Endodermal cell (in vitro differentiated cells): Measurements from ENCODE around the gene OPA1. TPM values are rescaled to one million over a fixed set of nuclear protein-coding genes. Genes with fewer than 3 reads are reported as not detected.

Experiments used
- DNase-seq: peaks from one replicate; pipeline ENCODE4 v3.0.0-alpha.2; 2017
- H3K27ac ChIP-seq: 2 replicates; pipeline ENCODE4 v1.5.1; 2013; ENCODE audit warnings: mild to moderate bottlenecking, low read depth, low read length, moderate library complexity
- H3K27me3 ChIP-seq: 2 replicates; pipeline ENCODE4 v1.6.1; 2013; ENCODE audit warnings: mild to moderate bottlenecking, low read length, moderate library complexity; ENCODE audit not compliant: insufficient read depth, control insufficient read depth, poor library complexity, severe bottlenecking
- H3K36me3 ChIP-seq: 2 replicates; pipeline ENCODE4 v1.7.0; 2013; ENCODE audit warnings: mild to moderate bottlenecking, low read length, moderate library complexity; ENCODE audit not compliant: control insufficient read depth, insufficient read depth
- H3K4me1 ChIP-seq: one replicate; pipeline ENCODE4 v1.7.0; 2013; ENCODE audit warnings: low read length; ENCODE audit not compliant: control insufficient read depth, insufficient read depth
- H3K4me3 ChIP-seq: 2 replicates; pipeline ENCODE4 v1.5.1; 2013; ENCODE audit warnings: mild to moderate bottlenecking, low read length, moderate library complexity
- H3K9ac ChIP-seq: 2 replicates; pipeline ENCODE4 v1.6.1; 2013; ENCODE audit warnings: mild to moderate bottlenecking, low read length, moderate library complexity; ENCODE audit not compliant: poor library complexity, severe bottlenecking; ENCODE audit errors: extremely low read depth
- H3K9me3 ChIP-seq: 2 replicates; pipeline ENCODE4 v1.6.1; 2013; ENCODE audit warnings: mild to moderate bottlenecking, low read length, moderate library complexity; ENCODE audit not compliant: control insufficient read depth
- H3K27ac Mint-ChIP-seq: 2 replicates; pipeline ENCODE4 v1.8.0; 2020; ENCODE audit warnings: mixed read lengths
- H3K27me3 Mint-ChIP-seq: 2 replicates; pipeline ENCODE4 v1.8.0; 2021; ENCODE audit warnings: mild to moderate bottlenecking, mixed read lengths; ENCODE audit not compliant: insufficient read depth
- H3K36me3 Mint-ChIP-seq: 2 replicates; pipeline ENCODE4 v1.8.0; 2020; ENCODE audit warnings: low read depth, mixed read lengths
- H3K4me1 Mint-ChIP-seq: 2 replicates; pipeline ENCODE4 v1.8.0; 2020; ENCODE audit warnings: mixed read lengths
- H3K4me3 Mint-ChIP-seq: 2 replicates; pipeline ENCODE4 v1.8.0; 2020; ENCODE audit warnings: mild to moderate bottlenecking, moderate library complexity, mixed read lengths
- H3K9me3 Mint-ChIP-seq: 2 replicates; pipeline ENCODE4 v1.8.0; 2020; ENCODE audit warnings: mild to moderate bottlenecking, mixed read lengths
- WGBS, 2 experiments: methylation state at CpG; one replicate each; pipeline versions ENCODE4 v1.1.5 to v1.1.7; 2013; ENCODE audit warnings: missing lambda C conversion rate in 2 of 2, mixed read lengths in 1 of 2; ENCODE audit not compliant: insufficient coverage in 1 of 2, insufficient read length in 1 of 2; 5-methylcytosine and 5-hydroxymethylcytosine counted together
- total RNA-seq, 2 donors: library from RNA; stranded (reverse); fragmentation: NEBNext Ultra II Directional in 1 of 2; extraction: Animal tissue kit (Norgen Biotek cat#: 25700) in 1 of 2; gene quantifications; 2 replicates in 1 of 2; 3 replicates in 1 of 2; pipeline ENCODE4 v1.2.1, GENCODE V29; 2021
- TF ChIP-seq, protein P1 (sequence below): fragments of 200-600 bp; sonication (generic); conservative IDR thresholded peaks from 2 replicates; pipeline ENCODE4 v1.5.0; 2021; ENCODE audit warnings: antibody characterized with exemption, mild to moderate bottlenecking

Gene OPA1
- total RNA-seq, 2 donors from 2014 or later: 61.5 to 69.4 TPM

DNA sequence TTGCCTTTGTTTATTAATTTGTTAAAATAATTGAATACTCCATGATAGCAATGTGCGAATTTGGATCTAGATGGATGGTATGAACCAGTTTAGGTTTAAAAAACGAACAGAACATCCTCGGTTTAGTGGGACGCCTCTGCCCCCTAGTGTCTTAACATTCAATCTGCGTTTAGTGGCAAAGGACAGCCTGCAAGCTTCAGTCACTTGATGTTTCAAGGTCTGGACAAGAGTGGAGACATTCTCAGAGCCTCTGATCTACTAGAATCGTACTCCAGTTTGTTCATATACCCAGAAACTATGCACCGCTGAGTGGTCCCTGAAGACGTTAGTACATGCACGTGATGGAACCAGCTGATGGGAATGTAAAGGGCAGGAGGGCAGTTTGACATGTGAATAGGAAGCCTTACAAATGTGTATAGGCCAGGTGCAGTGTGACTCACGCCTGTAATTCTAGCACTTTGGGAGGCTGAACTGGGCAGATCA, 20.5 kb upstream of the OPA1 start:
- H3K9ac ChIP-seq: no peak overlapping the region
- no peak overlapping the region for H3K4me3 ChIP-seq
- H3K4me1 ChIP-seq: no peaks in the 10 kb centered on the region
- no peaks in the 10 kb centered on the region for H3K9me3 ChIP-seq
- H3K4me1 Mint-ChIP-seq: peaks cover 3% of the 10 kb centered on the region
- no peaks in the 10 kb centered on the region for H3K36me3 ChIP-seq
- no peak overlapping the region for H3K27ac ChIP-seq
- H3K36me3 Mint-ChIP-seq: no peaks in the 10 kb centered on the region
- no peaks in the 10 kb centered on the region for H3K9me3 Mint-ChIP-seq
- H3K27me3 ChIP-seq: no peaks in the 10 kb centered on the region
- H3K27ac Mint-ChIP-seq: no peak overlapping the region
- no peak overlapping the region for H3K4me3 Mint-ChIP-seq
- peaks cover 2% of the 10 kb centered on the region for H3K27me3 Mint-ChIP-seq
- TF ChIP-seq, protein P1, sequence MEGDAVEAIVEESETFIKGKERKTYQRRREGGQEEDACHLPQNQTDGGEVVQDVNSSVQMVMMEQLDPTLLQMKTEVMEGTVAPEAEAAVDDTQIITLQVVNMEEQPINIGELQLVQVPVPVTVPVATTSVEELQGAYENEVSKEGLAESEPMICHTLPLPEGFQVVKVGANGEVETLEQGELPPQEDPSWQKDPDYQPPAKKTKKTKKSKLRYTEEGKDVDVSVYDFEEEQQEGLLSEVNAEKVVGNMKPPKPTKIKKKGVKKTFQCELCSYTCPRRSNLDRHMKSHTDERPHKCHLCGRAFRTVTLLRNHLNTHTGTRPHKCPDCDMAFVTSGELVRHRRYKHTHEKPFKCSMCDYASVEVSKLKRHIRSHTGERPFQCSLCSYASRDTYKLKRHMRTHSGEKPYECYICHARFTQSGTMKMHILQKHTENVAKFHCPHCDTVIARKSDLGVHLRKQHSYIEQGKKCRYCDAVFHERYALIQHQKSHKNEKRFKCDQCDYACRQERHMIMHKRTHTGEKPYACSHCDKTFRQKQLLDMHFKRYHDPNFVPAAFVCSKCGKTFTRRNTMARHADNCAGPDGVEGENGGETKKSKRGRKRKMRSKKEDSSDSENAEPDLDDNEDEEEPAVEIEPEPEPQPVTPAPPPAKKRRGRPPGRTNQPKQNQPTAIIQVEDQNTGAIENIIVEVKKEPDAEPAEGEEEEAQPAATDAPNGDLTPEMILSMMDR: peak; percentile 94
- peak; percentile 87 for DNase-seq
- WGBS, 2 experiments: 18 to 22% methylated on average over 9 to 10 of the region's 10 CpGs

DNA sequence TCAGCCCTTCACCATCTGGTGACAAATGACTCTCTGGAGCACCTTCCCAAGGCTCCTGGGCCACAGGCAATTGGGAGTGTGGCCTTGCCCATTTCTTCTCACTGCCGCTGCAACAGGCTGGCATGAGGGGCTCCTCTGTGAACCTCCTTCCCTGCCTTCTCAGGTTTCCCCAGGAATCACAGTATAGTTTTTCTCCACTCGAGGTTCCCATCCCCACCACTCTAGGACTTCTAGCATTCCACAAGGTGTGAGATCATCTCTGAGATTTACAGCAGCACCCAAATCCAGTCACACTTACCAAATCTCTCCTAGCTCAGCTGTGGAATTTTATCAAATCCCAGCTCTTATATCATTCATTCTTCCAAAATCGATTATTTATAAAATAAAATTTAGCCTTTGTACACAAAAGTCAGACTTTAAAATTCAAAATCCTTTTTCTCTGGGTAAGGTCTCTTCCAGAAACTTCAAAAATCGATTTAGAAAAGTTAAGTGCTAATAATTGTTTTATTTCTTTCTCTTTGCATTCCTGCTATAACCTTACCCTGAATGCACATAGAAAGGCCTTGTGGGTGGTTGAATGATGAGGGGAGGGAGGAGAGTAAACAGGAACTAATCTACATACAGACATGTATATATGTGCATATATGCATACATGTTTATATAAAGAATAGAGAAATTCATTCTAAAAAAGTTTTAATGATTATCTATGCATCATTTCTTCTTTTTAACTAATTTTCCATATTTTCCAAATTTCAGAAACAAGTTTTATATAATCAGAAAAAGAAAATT, 19.4 kb upstream of the OPA1 start:
- no peak for DNase-seq
- H3K36me3 Mint-ChIP-seq: no peaks in the 10 kb centered on the region
- H3K9me3 ChIP-seq: no peaks in the 10 kb centered on the region
- peak overlapping the region; percentile 24 for H3K27ac Mint-ChIP-seq
- H3K9ac ChIP-seq: no peak overlapping the region
- WGBS, 2 experiments: 85 to 88% methylated on average over 2 to 3 of the region's 4 CpGs
- H3K27ac ChIP-seq: no peak overlapping the region
- H3K36me3 ChIP-seq: no peaks in the 10 kb centered on the region
- TF ChIP-seq, protein P1: no peak
- no peak overlapping the region for H3K4me3 Mint-ChIP-seq
- no peaks in the 10 kb centered on the region for H3K4me1 ChIP-seq
- no peaks in the 10 kb centered on the region for H3K9me3 Mint-ChIP-seq
- no peaks in the 10 kb centered on the region for H3K27me3 ChIP-seq
- H3K4me3 ChIP-seq: no peak overlapping the region
- H3K27me3 Mint-ChIP-seq: peaks cover 3% of the 10 kb centered on the region
- peaks cover 3% of the 10 kb centered on the region for H3K4me1 Mint-ChIP-seq

DNA sequence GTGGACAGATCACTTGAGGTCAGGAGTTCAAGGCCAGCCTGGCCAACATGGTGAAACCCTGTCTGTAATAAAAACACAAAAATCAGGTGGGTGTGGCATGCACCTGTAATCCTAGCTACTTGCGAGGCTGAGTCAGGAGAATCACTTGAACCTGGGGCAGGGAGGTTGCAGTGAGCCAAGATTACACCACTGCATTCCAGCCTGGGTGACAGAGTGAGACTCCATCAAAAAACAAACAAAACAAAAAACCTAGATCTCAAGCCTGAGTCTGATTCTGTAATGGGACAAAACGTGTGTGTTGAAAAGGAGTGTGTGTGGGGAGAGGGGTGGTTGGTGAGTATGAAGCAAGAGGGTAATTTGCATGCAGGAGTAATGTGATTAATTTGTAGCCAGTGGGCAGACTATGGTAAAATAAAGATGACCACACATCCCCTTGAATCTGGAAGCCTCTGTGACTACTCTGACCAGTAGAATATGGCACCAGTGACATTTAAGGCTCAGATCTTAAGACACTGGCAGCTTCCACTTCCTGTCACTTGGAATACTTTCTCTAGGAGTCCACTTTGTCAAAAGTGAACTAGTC, 18.4 kb upstream of the OPA1 start:
- 80 to 89% methylated on average over 2 of the region's 2 CpGs for WGBS, 2 experiments
- H3K9ac ChIP-seq: no peak overlapping the region
- no peaks in the 10 kb centered on the region for H3K27me3 ChIP-seq
- H3K4me1 ChIP-seq: no peaks in the 10 kb centered on the region
- DNase-seq: no peak
- no peaks in the 10 kb centered on the region for H3K9me3 Mint-ChIP-seq
- H3K9me3 ChIP-seq: no peaks in the 10 kb centered on the region
- peaks cover 3% of the 10 kb centered on the region for H3K4me1 Mint-ChIP-seq
- no peak overlapping the region for H3K27ac Mint-ChIP-seq
- H3K27ac ChIP-seq: no peak overlapping the region
- TF ChIP-seq, protein P1: no peak
- H3K4me3 ChIP-seq: no peak overlapping the region
- no peak overlapping the region for H3K4me3 Mint-ChIP-seq
- H3K36me3 ChIP-seq: no peaks in the 10 kb centered on the region
- no peaks in the 10 kb centered on the region for H3K36me3 Mint-ChIP-seq
- H3K27me3 Mint-ChIP-seq: peaks cover 3% of the 10 kb centered on the region
